Ishikawa (cell line): Measurements from ENCODE around the gene SERPINI1.

Experiments
- RAD21 ChIP-seq: IDR thresholded peaks from 2 replicates; pipeline ENCODE4 v1.6.1; 2012; ENCODE audit warnings: low read depth
- YY1 ChIP-seq: IDR thresholded peaks from 2 replicates; pipeline ENCODE4 v1.6.1; 2012; ENCODE audit warnings: low read depth
- TF ChIP-seq, protein P1 (sequence below): IDR thresholded peaks from 2 replicates; pipeline ENCODE4 v1.6.1; 2012
- TF ChIP-seq, protein P2 (sequence below): IDR thresholded peaks from 2 replicates; pipeline ENCODE4 v1.6.1; 2012; ENCODE audit warnings: low read depth, mild to moderate bottlenecking

DNA sequence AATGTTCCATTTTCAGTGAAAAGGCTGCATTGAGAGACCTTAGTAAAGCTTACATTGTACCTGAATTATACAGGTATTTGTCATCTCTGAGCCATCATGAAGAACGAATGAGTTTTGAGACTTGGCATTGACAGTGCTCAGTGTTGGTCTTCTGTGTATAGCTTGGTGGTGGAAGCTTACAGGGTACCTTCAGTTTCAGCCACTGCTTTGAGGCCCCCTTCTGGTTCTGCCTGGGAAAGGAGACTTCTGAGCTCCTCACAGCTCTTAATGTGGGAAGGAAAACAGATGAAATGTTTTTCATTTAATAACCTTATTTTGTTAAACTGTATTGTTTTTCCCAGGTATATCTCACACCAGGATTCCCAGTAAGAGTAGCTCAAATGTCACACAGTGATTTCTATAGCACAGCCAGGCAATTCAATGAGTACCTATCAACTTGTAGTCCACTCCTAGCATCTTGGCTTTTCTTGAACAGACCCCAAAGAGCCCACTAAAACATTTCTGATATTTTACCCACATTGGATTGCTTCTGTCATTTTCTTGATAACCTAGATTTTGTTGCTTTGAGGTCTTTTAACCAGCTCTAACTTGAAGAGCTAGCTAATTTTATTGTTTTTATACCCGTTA is 5.6 kb downstream of the SERPINI1 start:
- TF ChIP-seq RAD21 (peak; percentile 45), YY1 (no peak)
- TF ChIP-seq, protein P1, sequence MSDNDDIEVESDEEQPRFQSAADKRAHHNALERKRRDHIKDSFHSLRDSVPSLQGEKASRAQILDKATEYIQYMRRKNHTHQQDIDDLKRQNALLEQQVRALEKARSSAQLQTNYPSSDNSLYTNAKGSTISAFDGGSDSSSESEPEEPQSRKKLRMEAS, result no peak
- TF ChIP-seq, protein P2, sequence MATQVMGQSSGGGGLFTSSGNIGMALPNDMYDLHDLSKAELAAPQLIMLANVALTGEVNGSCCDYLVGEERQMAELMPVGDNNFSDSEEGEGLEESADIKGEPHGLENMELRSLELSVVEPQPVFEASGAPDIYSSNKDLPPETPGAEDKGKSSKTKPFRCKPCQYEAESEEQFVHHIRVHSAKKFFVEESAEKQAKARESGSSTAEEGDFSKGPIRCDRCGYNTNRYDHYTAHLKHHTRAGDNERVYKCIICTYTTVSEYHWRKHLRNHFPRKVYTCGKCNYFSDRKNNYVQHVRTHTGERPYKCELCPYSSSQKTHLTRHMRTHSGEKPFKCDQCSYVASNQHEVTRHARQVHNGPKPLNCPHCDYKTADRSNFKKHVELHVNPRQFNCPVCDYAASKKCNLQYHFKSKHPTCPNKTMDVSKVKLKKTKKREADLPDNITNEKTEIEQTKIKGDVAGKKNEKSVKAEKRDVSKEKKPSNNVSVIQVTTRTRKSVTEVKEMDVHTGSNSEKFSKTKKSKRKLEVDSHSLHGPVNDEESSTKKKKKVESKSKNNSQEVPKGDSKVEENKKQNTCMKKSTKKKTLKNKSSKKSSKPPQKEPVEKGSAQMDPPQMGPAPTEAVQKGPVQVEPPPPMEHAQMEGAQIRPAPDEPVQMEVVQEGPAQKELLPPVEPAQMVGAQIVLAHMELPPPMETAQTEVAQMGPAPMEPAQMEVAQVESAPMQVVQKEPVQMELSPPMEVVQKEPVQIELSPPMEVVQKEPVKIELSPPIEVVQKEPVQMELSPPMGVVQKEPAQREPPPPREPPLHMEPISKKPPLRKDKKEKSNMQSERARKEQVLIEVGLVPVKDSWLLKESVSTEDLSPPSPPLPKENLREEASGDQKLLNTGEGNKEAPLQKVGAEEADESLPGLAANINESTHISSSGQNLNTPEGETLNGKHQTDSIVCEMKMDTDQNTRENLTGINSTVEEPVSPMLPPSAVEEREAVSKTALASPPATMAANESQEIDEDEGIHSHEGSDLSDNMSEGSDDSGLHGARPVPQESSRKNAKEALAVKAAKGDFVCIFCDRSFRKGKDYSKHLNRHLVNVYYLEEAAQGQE, result no peak
